Left renal cortex interstitium (tissue), 4 donors: ENCODE data around the gene REPIN1. TPM values are rescaled to one million over a fixed set of nuclear protein-coding genes. Genes with fewer than 3 reads are reported as not detected.
"Not testable (repeated sequence)": the region's sequence is repeated elsewhere in the genome, so short reads cannot be mapped to it uniquely, and the experiment has no call there.

Source experiments
- DNase-seq, 4 donors: peaks; one replicate each; pipeline ENCODE4 v3.0.0-alpha.2; 2013; ENCODE audit warnings: low read depth in 4 of 4, low spot score in 2 of 4, missing footprints in 1 of 4
- polyA plus RNA-seq, 4 donors: library from polyadenylated mRNA; unstranded; fragments of 120-200 nt; gene quantifications; one replicate each; pipeline ENCODE4 v1.2.1, GENCODE V29; 2013; ENCODE audit not compliant: insufficient read length in 4 of 4

Gene REPIN1
- polyA plus RNA-seq, 4 donors = 81.6 to 123 (median 104) TPM

- no peak for DNase-seq
Measured at GRCh38 chr7:150374472-150374871, 5.8 kb downstream of the REPIN1 start.

GRCh38 chr7:150375662-150376521 is 7.3 kb downstream of the REPIN1 start:
- DNase-seq = no peak

GRCh38 chr7:150376560-150376959 is 7.9 kb downstream of the REPIN1 start:
- no peak for DNase-seq

GRCh38 chr7:150377196-150377595 is 8.6 kb downstream of the REPIN1 start:
- DNase-seq = no peak

- DNase-seq = no peak
Measured at GRCh38 chr7:150377635-150378034, 9.0 kb downstream of the REPIN1 start.

GRCh38 chr7:150378115-150378852 is 9.7 kb downstream of the REPIN1 start:
- peak in 1 of 4 donors; percentile 66 for DNase-seq

- peak in 3 of 4 donors; percentile 85 to 89 (median 86) for DNase-seq
Measured at GRCh38 chr7:150378853-150379440, 10.3 kb downstream of the REPIN1 start, which contains the start of gene ZNF775. ZNF775 (plus strand) TSS chr7:150379330; CDS start chr7:150388471, 9,141 bp downstream.

GRCh38 chr7:150379441-150380379 is 11.1 kb downstream of the REPIN1 start:
- no peak for DNase-seq

- DNase-seq = no peak
Measured at GRCh38 chr7:150380463-150380862, 11.8 kb downstream of the REPIN1 start.

GRCh38 chr7:150381096-150381495 is 12.5 kb downstream of the REPIN1 start:
- DNase-seq = no peak

GRCh38 chr7:150381785-150382122 is 13.1 kb downstream of the REPIN1 start:
- DNase-seq = no peak

- no peak for DNase-seq
Measured at GRCh38 chr7:150382123-150382843, 13.7 kb downstream of the REPIN1 start.

GRCh38 chr7:150382844-150383225 is 14.2 kb downstream of the REPIN1 start:
- DNase-seq = no peak

- no peak for DNase-seq
Measured at GRCh38 chr7:150383710-150384397, 15.2 kb downstream of the REPIN1 start.

- no peak for DNase-seq
Measured at GRCh38 chr7:150384406-150385301, 16.0 kb downstream of the REPIN1 start.

- DNase-seq = no peak
Measured at GRCh38 chr7:150385302-150385723, 16.7 kb downstream of the REPIN1 start.

- not testable (repeated sequence) for DNase-seq
Measured at GRCh38 chr7:150385884-150386283, 17.3 kb downstream of the REPIN1 start.

- DNase-seq = no peak
Measured at GRCh38 chr7:150388306-150388705, 19.7 kb downstream of the REPIN1 start.
